HCT116 (cell line): ENCODE data around the gene MTHFD1L. TPM values are rescaled to one million over a fixed set of nuclear protein-coding genes. Genes with fewer than 3 reads are reported as not detected.

Source experiments
- ATAC-seq: fragments of 200-7000 bp; cut with Tn5 transposase; 2 replicates; pipeline ENCODE4 v1.9.1; 2020; ENCODE audit warnings: mild to moderate bottlenecking, moderate library complexity
- BruUV-seq: library from RNA; stranded (reverse); fragments of 400-500 nt; replicated peaks from 2 replicates; lab custom pipeline; 2021; lab: Mats Ljungman, UMichigan
- CTCF ChIA-PET: fragments of 300-600 bp; sonication (Branson Sonifier 250); formaldehyde crosslinking; loops from one replicate; lab custom pipeline; 2021; ENCODE audit warnings: antibody characterized with exemption; lab: Charles Lee
- POLR2A ChIA-PET: fragments of 300-600, 350-600 bp; sonication (Branson Sonifier 250); formaldehyde crosslinking; loops from one replicate; lab custom pipeline; 2021; ENCODE audit warnings: antibody characterized with exemption; lab: Charles Lee
- RAD21 ChIA-PET, 2 experiments: fragments of 300-600 bp; sonication (Branson Sonifier 250); formaldehyde crosslinking; loops; one replicate each; lab custom pipeline; 2023; ENCODE audit warnings: low total read pairs in 2 of 2; ENCODE audit not compliant: uncharacterized antibody in 2 of 2, unreplicated experiment in 2 of 2, low non-redundant PET in 1 of 2; lab: Charles Lee
- DNase-seq: peaks from one replicate; pipeline ENCODE4 v3.0.0-alpha.2; 2010; ENCODE audit warnings: low read depth, low spot score
- H2AFZ ChIP-seq: fragments of 200-600 bp; shearing (Covaris generic), sonication (generic); 2 replicates; pipeline ENCODE4 v1.6.1; 2017; ENCODE audit warnings: low read depth, mixed run types, mixed read lengths, antibody characterized with exemption, low read length; ENCODE audit not compliant: poor library complexity, severe bottlenecking
- H3K27ac ChIP-seq: 2 replicates; pipeline ENCODE4 v1.5.1; 2012; ENCODE audit warnings: low read depth, low read length
- H3K27me3 ChIP-seq: fragments of 200-600 bp; sonication (generic); 2 replicates; pipeline ENCODE4 v1.6.1; 2016; ENCODE audit warnings: mixed run types, low read length, mixed read lengths; ENCODE audit not compliant: insufficient read depth
- H3K36me3 ChIP-seq, 2 experiments: fragments of 200-500 bp in 1 of 2; fragments of 200-600 bp in 1 of 2; sonication (Bioruptor generic) in 1 of 2; sonication (generic) in 1 of 2; 2 replicates each; pipeline versions ENCODE4 v1.5.1 to v1.6.1; 2014 to 2016; ENCODE audit warnings: low read length in 2 of 2, inconsistent platforms in 1 of 2, mixed read lengths in 1 of 2, mixed run types in 1 of 2; ENCODE audit not compliant: insufficient read depth in 2 of 2, control insufficient read depth in 1 of 2
- H3K4me1 ChIP-seq, 2 experiments: fragments of 200-600 bp in 1 of 2; sonication (generic) in 1 of 2; 2 replicates each; pipeline versions ENCODE4 v1.5.1 to v1.6.1; 2012 to 2017; ENCODE audit warnings: low read length in 2 of 2, inconsistent platforms in 1 of 2, mild to moderate bottlenecking in 1 of 2, mixed read lengths in 1 of 2, mixed run types in 1 of 2, moderate library complexity in 1 of 2; ENCODE audit not compliant: insufficient read depth in 2 of 2, control insufficient read depth in 1 of 2
- H3K4me2 ChIP-seq: fragments of 200-600 bp; sonication (generic); 2 replicates; pipeline ENCODE4 v1.6.1; 2017; ENCODE audit warnings: mixed run types, low read length, mixed read lengths
- H3K4me3 ChIP-seq, 2 experiments: fragments of 200-600 bp in 1 of 2; sonication (generic) in 1 of 2; replicated peaks in 1 of 2; 2 replicates each; pipeline ENCODE4 v1.5.1; 2011 to 2016; ENCODE audit warnings: low read length in 2 of 2, control low read depth in 1 of 2, low read depth in 1 of 2, mild to moderate bottlenecking in 1 of 2, mixed read lengths in 1 of 2, mixed run types in 1 of 2
- H3K79me2 ChIP-seq: fragments of 200-600 bp; sonication (generic); 2 replicates; pipeline ENCODE4 v1.6.1; 2017; ENCODE audit warnings: mild to moderate bottlenecking, mixed run types, low read length, moderate library complexity, mixed read lengths; ENCODE audit not compliant: insufficient read depth
- H3K9ac ChIP-seq: fragments of 200-600 bp; sonication (generic); 2 replicates; pipeline ENCODE4 v1.6.1; 2016; ENCODE audit warnings: low read length, mixed read lengths
- H3K9me2 ChIP-seq: fragments of 200-600 bp; sonication (generic), shearing (Covaris generic); 2 replicates; pipeline ENCODE4 v1.6.1; 2017; ENCODE audit warnings: mixed run types, mild to moderate bottlenecking, moderate library complexity; ENCODE audit not compliant: insufficient read depth
- H3K9me3 ChIP-seq, 2 experiments: fragments of 200-500 bp in 1 of 2; fragments of 200-600 bp in 1 of 2; sonication (Bioruptor generic) in 1 of 2; sonication (generic) in 1 of 2; 2 replicates each; pipeline ENCODE4 v1.6.1; 2014 to 2017; ENCODE audit warnings: low read length in 2 of 2, mixed read lengths in 2 of 2, inconsistent platforms in 1 of 2, low read depth in 1 of 2, mild to moderate bottlenecking in 1 of 2, mixed run types in 1 of 2, moderate library complexity in 1 of 2; ENCODE audit not compliant: control insufficient read depth in 1 of 2, insufficient read depth in 1 of 2
- H4K20me1 ChIP-seq: fragments of 200-600 bp; sonication (generic), shearing (Covaris generic); 2 replicates; pipeline ENCODE4 v1.6.1; 2017; ENCODE audit warnings: mixed run types, mild to moderate bottlenecking, moderate library complexity; ENCODE audit not compliant: insufficient read depth
- CBX3 ChIP-seq: IDR thresholded peaks from 2 replicates; pipeline ENCODE4 v1.6.1; 2012; ENCODE audit warnings: low read depth
- CEBPB ChIP-seq: IDR thresholded peaks from 2 replicates; pipeline ENCODE4 v1.6.1; 2012; ENCODE audit warnings: low read depth
- ELF1 ChIP-seq: IDR thresholded peaks from 2 replicates; pipeline ENCODE4 v1.6.1; 2012; ENCODE audit warnings: low read depth, borderline replicate concordance
- POLR2A ChIP-seq: IDR thresholded peaks from 2 replicates; pipeline ENCODE4 v1.7.0; 2011; ENCODE audit warnings: borderline replicate concordance; ENCODE audit not compliant: insufficient read depth, insufficient read length; ENCODE audit errors: extremely low read depth
- POLR2AphosphoS5 ChIP-seq: IDR thresholded peaks from 2 replicates; pipeline ENCODE4 v1.6.1; 2011; ENCODE audit warnings: mild to moderate bottlenecking, low read depth, low read length, moderate library complexity
- SIN3A ChIP-seq: IDR thresholded peaks from 2 replicates; pipeline ENCODE4 v1.6.1; 2012; ENCODE audit warnings: low read depth
- SP1 ChIP-seq: IDR thresholded peaks from 2 replicates; pipeline ENCODE4 v1.6.1; 2012; ENCODE audit warnings: low read depth
- SRF ChIP-seq: IDR thresholded peaks from 2 replicates; pipeline ENCODE4 v1.6.1; 2012; ENCODE audit warnings: low read depth
- YY1 ChIP-seq: IDR thresholded peaks from 2 replicates; pipeline ENCODE4 v1.6.1; 2011; ENCODE audit warnings: low read length, low read depth, moderate library complexity, mild to moderate bottlenecking; ENCODE audit not compliant: insufficient replicate concordance; ENCODE audit errors: extremely low read depth
- ZFX ChIP-seq: fragments of 450-650 bp; IDR thresholded peaks from 2 replicates; pipeline ENCODE4 v1.6.1; 2017
- ZNF274 ChIP-seq: fragments of 200-500 bp; sonication (Bioruptor generic); IDR thresholded peaks from 2 replicates; pipeline ENCODE4 v1.6.1; 2014; ENCODE audit warnings: mild to moderate bottlenecking, low read depth, low read length, inconsistent platforms
- intact Hi-C: fragments of 100-400 bp; cut with micrococcal nuclease; formaldehyde crosslinking; loops from 2 replicates; pipeline ENCODE4 v1.10.0; 2022
- total RNA-seq: library from RNA; stranded (reverse); gene quantifications from one replicate; pipeline ENCODE4 v1.2.1, GENCODE V29; 2021; ENCODE audit not compliant: unreplicated experiment
- TF ChIP-seq, protein P1 (sequence below), 3 experiments: fragments of 200-600 bp in 1 of 3; sonication (generic) in 1 of 3; IDR thresholded peaks in 2 of 3; conservative IDR thresholded peaks in 1 of 3; 2 replicates each; pipeline ENCODE4 v1.5.1; 2012 to 2017; ENCODE audit warnings: low read depth in 2 of 3, low read length in 2 of 3, antibody characterized with exemption in 1 of 3, borderline replicate concordance in 1 of 3, control low read depth in 1 of 3, mild to moderate bottlenecking in 1 of 3, mixed read lengths in 1 of 3, mixed run types in 1 of 3, moderate library complexity in 1 of 3; ENCODE audit not compliant: insufficient read depth in 1 of 3
- TF ChIP-seq, protein P2 (sequence below): IDR thresholded peaks from 2 replicates; pipeline ENCODE4 v1.6.1; 2012
- TF ChIP-seq, protein P3 (sequence below): IDR thresholded peaks from 2 replicates; pipeline ENCODE4 v1.6.1; 2012
- TF ChIP-seq, protein P4 (sequence below): IDR thresholded peaks from 2 replicates; pipeline ENCODE4 v1.6.1; 2012; ENCODE audit warnings: low read depth

MTHFD1L gene
- total RNA-seq, 1 experiment from 2014 or later: 127 TPM

DNA sequence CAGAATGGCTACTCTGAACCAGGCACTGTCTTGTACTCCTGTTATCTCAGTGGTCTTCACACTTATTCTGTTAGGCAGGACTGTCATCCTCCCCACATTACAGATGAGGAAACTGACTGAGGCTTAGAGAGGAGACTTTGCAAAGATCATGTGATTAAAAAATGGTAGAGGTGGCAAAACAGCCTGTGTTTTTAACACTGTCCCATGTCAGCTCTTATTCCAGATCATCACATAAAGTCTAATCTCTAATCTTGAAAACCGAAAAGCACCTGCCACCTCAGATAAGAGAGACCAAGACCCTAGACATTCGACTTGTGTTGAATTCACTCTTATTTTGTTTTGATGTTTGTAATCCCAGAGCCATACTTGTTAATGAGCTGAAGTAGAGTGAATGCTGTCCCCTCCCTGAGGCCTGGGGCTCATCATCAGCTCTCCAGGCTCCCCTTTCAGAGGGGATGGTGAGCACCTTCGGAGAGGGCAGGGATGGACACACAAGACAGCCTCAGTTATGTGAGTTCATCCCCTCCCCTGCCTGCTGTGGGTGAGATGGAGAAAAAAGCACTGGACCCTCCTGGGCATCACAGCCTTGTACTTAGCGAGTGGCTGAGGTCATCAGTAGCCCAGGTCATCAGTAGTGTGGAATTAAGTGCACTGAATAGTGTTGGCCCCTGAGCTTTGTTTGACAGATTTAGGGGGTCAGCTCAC lies 30.6 kb downstream of the MTHFD1L start:
- POLR2A ChIA-PET: no interaction called here
- Histone ChIP-seq H3K9me3 (no peaks in the 10 kb centered on the region), H3K9ac (no peak overlapping the region)
- TF ChIP-seq SP1: no peak
- no peak for TF ChIP-seq CBX3
- no peak for TF ChIP-seq CEBPB
- no peak for TF ChIP-seq YY1
- TF ChIP-seq, protein P1, sequence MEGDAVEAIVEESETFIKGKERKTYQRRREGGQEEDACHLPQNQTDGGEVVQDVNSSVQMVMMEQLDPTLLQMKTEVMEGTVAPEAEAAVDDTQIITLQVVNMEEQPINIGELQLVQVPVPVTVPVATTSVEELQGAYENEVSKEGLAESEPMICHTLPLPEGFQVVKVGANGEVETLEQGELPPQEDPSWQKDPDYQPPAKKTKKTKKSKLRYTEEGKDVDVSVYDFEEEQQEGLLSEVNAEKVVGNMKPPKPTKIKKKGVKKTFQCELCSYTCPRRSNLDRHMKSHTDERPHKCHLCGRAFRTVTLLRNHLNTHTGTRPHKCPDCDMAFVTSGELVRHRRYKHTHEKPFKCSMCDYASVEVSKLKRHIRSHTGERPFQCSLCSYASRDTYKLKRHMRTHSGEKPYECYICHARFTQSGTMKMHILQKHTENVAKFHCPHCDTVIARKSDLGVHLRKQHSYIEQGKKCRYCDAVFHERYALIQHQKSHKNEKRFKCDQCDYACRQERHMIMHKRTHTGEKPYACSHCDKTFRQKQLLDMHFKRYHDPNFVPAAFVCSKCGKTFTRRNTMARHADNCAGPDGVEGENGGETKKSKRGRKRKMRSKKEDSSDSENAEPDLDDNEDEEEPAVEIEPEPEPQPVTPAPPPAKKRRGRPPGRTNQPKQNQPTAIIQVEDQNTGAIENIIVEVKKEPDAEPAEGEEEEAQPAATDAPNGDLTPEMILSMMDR (IDR thresholded peaks at IDR 0.05 in 2 of 3, conservative IDR thresholded peaks at IDR 0.05 in 1 of 3; ENCODE audit: borderline replicate concordance in 1 of 3, insufficient read depth in 1 of 3, low read depth in 2 of 3, low read length in 2 of 3): no peak
- TF ChIP-seq ELF1: no peak
- no peak for TF ChIP-seq SRF
- no peak for TF ChIP-seq POLR2A
- TF ChIP-seq, protein P2, sequence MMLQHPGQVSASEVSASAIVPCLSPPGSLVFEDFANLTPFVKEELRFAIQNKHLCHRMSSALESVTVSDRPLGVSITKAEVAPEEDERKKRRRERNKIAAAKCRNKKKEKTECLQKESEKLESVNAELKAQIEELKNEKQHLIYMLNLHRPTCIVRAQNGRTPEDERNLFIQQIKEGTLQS: no peak
- TF ChIP-seq, protein P3, sequence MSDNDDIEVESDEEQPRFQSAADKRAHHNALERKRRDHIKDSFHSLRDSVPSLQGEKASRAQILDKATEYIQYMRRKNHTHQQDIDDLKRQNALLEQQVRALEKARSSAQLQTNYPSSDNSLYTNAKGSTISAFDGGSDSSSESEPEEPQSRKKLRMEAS: no peak
- no peak for TF ChIP-seq ZNF274
- no peak for TF ChIP-seq ZFX
- no peak for TF ChIP-seq POLR2AphosphoS5
- TF ChIP-seq, protein P4, sequence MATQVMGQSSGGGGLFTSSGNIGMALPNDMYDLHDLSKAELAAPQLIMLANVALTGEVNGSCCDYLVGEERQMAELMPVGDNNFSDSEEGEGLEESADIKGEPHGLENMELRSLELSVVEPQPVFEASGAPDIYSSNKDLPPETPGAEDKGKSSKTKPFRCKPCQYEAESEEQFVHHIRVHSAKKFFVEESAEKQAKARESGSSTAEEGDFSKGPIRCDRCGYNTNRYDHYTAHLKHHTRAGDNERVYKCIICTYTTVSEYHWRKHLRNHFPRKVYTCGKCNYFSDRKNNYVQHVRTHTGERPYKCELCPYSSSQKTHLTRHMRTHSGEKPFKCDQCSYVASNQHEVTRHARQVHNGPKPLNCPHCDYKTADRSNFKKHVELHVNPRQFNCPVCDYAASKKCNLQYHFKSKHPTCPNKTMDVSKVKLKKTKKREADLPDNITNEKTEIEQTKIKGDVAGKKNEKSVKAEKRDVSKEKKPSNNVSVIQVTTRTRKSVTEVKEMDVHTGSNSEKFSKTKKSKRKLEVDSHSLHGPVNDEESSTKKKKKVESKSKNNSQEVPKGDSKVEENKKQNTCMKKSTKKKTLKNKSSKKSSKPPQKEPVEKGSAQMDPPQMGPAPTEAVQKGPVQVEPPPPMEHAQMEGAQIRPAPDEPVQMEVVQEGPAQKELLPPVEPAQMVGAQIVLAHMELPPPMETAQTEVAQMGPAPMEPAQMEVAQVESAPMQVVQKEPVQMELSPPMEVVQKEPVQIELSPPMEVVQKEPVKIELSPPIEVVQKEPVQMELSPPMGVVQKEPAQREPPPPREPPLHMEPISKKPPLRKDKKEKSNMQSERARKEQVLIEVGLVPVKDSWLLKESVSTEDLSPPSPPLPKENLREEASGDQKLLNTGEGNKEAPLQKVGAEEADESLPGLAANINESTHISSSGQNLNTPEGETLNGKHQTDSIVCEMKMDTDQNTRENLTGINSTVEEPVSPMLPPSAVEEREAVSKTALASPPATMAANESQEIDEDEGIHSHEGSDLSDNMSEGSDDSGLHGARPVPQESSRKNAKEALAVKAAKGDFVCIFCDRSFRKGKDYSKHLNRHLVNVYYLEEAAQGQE: no peak
- TF ChIP-seq SIN3A: no peak
- TF ChIP-seq, all 23 proteins: peak for 0
- peaks cover 50% of the 10 kb centered on the region for H3K79me2 ChIP-seq
- DNase-seq (no peak), ATAC-seq (no peak)
- H2AFZ ChIP-seq: no peak overlapping the region
- no peaks in the 10 kb centered on the region for H3K9me2 ChIP-seq
- H3K4me1 ChIP-seq: peaks cover 14 to 61% of the 10 kb centered on the region in 2 experiments; a peak in 3 of 4 replicates
- no peak overlapping the region for H3K4me3 ChIP-seq
- no peaks in the 10 kb centered on the region for H4K20me1 ChIP-seq
- CTCF ChIA-PET: interaction anchor here (0.7 to 1.2 kb wide), 2 partner anchors 427 to 428 kb away, joined by 3 read pairs; no protein-coding TSS in a partner anchor
- H3K4me2 ChIP-seq: no peak overlapping the region
- RAD21 ChIA-PET: interaction anchor here in 1 of 2 experiments (0.6 kb wide), 1 partner anchor 154 kb away, joined by 3 read pairs; no protein-coding TSS in a partner anchor
- H3K27ac ChIP-seq: no peak overlapping the region
- peaks cover 0 to 37% of the 10 kb centered on the region in 2 experiments; a peak in 2 of 4 replicates for H3K36me3 ChIP-seq
- intact Hi-C loops: loop anchor here (10.0 kb wide), 1 partner anchor 169 kb away; no protein-coding TSS in a partner anchor
- H3K27me3 ChIP-seq: no peaks in the 10 kb centered on the region
- no TSS peak for BruUV-seq
